HepG2 (cell line): Measurements from ENCODE around the gene HPCAL1. TPM values are rescaled to one million over a fixed set of nuclear protein-coding genes. Genes with fewer than 3 reads are reported as not detected.

Source experiments
- SOX13 ChIP-seq, 3 experiments: fragments of 450-650 bp in 1 of 3; sonication (generic) in 1 of 3; formaldehyde crosslinking in 1 of 3; IDR thresholded peaks in 2 of 3; conservative IDR thresholded peaks in 1 of 3; 2 replicates each; pipeline versions ENCODE4 v1.5.0 to v1.6.1; 2016 to 2020; ENCODE audit warnings: antibody characterized with exemption in 1 of 3, mild to moderate bottlenecking in 1 of 3, missing compliant biosample characterization in 1 of 3, missing genetic modification reagents in 1 of 3, moderate library complexity in 1 of 3
- polyA plus RNA-seq, 8 experiments: library from polyadenylated mRNA; depleted of rRNA in 3 of 8; stranded (reverse) in 7 of 8; unstranded in 1 of 8; fragments of >200 nt; fragmentation: Illumina TruSeq in 4 of 8; extraction: Trizol in 4 of 8; gene quantifications; 2 replicates each; pipeline versions ENCODE4 v1.2.1 to v1.2.3, GENCODE V29; 2011 to 2016; ENCODE audit warnings: low read depth in 4 of 8, missing spikeins in 1 of 8, mixed read lengths in 1 of 8; ENCODE audit not compliant: insufficient read depth in 1 of 8
- total RNA-seq, 5 experiments: library from RNA; depleted of rRNA; stranded (reverse); fragments of >200 nt; fragmentation: Illumina TruSeq; extraction: Trizol; gene quantifications; 2 replicates each; pipeline ENCODE4 v1.2.3, GENCODE V29; 2016; ENCODE audit warnings: low read depth in 1 of 5
- TF ChIP-seq, protein P1 (sequence below): sonication (generic); formaldehyde crosslinking; IDR thresholded peaks from 2 replicates; pipeline ENCODE4 v1.4.0; 2020; ENCODE audit warnings: missing genetic modification reagents
- TF ChIP-seq, protein P2 (sequence below): sonication (generic); formaldehyde crosslinking; IDR thresholded peaks from 2 replicates; pipeline ENCODE4 v1.4.0; 2020; ENCODE audit warnings: missing genetic modification reagents
- TF ChIP-seq, protein P3 (sequence below): sonication (generic); formaldehyde crosslinking; IDR thresholded peaks from 2 replicates; pipeline ENCODE4 v1.4.0; 2020; ENCODE audit warnings: missing genetic modification reagents
- TF ChIP-seq, protein P4 (sequence below): sonication (generic); formaldehyde crosslinking; IDR thresholded peaks from 2 replicates; pipeline ENCODE4 v1.5.1; 2020; ENCODE audit warnings: mild to moderate bottlenecking, missing genetic modification reagents, borderline replicate concordance

Gene HPCAL1
- total and polyA plus RNA-seq, 2 of the 13 experiments (the other 11 are each of a cell fraction or from before 2014, with no cell fraction given), result 29.5 to 29.9 TPM

DNA sequence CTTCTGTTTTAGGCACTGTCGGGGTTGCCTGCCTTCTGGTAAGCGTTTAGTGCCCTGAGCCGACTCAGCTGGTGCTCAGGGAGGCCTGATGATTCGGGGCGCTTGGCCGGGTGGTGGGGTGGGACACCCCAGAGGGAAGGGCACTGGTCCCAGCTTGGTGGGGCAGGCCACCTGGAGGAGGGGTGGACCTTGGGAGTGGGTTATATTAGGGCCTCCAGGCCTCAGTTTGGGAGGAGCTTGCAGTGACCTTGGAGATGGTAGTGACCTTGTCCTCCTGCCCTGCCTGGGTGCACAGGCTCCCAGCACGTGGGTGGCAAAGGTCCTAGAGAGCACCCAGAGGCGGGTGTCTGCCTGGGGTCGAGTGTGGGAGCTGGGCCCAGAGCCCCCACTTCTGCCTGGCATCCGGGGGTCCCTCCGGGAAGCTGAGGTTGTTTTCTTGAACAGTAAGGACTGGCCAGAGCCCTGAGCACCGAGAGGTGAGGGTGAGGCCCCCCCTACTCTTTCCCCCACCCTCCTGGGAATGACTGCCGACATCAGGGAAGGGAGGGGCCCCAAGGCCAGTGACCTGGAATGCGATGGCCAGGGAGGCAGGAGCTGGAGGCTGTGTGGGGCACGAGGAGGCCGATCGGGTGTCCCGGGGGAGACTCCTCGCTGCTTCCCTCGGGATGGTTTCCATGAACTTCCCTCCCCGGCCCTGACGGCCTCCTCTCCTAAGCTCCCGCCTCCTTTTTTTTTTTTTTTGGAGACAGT is 61.3 kb downstream of the HPCAL1 start (continued):
- TF ChIP-seq, protein P1, sequence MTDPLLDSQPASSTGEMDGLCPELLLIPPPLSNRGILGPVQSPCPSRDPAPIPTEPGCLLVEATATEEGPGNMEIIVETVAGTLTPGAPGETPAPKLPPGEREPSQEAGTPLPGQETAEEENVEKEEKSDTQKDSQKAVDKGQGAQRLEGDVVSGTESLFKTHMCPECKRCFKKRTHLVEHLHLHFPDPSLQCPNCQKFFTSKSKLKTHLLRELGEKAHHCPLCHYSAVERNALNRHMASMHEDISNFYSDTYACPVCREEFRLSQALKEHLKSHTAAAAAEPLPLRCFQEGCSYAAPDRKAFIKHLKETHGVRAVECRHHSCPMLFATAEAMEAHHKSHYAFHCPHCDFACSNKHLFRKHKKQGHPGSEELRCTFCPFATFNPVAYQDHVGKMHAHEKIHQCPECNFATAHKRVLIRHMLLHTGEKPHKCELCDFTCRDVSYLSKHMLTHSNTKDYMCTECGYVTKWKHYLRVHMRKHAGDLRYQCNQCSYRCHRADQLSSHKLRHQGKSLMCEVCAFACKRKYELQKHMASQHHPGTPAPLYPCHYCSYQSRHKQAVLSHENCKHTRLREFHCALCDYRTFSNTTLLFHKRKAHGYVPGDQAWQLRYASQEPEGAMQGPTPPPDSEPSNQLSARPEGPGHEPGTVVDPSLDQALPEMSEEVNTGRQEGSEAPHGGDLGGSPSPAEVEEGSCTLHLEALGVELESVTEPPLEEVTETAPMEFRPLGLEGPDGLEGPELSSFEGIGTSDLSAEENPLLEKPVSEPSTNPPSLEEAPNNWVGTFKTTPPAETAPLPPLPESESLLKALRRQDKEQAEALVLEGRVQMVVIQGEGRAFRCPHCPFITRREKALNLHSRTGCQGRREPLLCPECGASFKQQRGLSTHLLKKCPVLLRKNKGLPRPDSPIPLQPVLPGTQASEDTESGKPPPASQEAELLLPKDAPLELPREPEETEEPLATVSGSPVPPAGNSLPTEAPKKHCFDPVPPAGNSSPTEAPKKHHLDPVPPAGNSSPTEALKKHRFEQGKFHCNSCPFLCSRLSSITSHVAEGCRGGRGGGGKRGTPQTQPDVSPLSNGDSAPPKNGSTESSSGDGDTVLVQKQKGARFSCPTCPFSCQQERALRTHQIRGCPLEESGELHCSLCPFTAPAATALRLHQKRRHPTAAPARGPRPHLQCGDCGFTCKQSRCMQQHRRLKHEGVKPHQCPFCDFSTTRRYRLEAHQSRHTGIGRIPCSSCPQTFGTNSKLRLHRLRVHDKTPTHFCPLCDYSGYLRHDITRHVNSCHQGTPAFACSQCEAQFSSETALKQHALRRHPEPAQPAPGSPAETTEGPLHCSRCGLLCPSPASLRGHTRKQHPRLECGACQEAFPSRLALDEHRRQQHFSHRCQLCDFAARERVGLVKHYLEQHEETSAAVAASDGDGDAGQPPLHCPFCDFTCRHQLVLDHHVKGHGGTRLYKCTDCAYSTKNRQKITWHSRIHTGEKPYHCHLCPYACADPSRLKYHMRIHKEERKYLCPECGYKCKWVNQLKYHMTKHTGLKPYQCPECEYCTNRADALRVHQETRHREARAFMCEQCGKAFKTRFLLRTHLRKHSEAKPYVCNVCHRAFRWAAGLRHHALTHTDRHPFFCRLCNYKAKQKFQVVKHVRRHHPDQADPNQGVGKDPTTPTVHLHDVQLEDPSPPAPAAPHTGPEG, result no peak
- TF ChIP-seq, protein P2, sequence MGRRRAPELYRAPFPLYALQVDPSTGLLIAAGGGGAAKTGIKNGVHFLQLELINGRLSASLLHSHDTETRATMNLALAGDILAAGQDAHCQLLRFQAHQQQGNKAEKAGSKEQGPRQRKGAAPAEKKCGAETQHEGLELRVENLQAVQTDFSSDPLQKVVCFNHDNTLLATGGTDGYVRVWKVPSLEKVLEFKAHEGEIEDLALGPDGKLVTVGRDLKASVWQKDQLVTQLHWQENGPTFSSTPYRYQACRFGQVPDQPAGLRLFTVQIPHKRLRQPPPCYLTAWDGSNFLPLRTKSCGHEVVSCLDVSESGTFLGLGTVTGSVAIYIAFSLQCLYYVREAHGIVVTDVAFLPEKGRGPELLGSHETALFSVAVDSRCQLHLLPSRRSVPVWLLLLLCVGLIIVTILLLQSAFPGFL (CRISPR knock-in tag), result no peak
- TF ChIP-seq, protein P3, sequence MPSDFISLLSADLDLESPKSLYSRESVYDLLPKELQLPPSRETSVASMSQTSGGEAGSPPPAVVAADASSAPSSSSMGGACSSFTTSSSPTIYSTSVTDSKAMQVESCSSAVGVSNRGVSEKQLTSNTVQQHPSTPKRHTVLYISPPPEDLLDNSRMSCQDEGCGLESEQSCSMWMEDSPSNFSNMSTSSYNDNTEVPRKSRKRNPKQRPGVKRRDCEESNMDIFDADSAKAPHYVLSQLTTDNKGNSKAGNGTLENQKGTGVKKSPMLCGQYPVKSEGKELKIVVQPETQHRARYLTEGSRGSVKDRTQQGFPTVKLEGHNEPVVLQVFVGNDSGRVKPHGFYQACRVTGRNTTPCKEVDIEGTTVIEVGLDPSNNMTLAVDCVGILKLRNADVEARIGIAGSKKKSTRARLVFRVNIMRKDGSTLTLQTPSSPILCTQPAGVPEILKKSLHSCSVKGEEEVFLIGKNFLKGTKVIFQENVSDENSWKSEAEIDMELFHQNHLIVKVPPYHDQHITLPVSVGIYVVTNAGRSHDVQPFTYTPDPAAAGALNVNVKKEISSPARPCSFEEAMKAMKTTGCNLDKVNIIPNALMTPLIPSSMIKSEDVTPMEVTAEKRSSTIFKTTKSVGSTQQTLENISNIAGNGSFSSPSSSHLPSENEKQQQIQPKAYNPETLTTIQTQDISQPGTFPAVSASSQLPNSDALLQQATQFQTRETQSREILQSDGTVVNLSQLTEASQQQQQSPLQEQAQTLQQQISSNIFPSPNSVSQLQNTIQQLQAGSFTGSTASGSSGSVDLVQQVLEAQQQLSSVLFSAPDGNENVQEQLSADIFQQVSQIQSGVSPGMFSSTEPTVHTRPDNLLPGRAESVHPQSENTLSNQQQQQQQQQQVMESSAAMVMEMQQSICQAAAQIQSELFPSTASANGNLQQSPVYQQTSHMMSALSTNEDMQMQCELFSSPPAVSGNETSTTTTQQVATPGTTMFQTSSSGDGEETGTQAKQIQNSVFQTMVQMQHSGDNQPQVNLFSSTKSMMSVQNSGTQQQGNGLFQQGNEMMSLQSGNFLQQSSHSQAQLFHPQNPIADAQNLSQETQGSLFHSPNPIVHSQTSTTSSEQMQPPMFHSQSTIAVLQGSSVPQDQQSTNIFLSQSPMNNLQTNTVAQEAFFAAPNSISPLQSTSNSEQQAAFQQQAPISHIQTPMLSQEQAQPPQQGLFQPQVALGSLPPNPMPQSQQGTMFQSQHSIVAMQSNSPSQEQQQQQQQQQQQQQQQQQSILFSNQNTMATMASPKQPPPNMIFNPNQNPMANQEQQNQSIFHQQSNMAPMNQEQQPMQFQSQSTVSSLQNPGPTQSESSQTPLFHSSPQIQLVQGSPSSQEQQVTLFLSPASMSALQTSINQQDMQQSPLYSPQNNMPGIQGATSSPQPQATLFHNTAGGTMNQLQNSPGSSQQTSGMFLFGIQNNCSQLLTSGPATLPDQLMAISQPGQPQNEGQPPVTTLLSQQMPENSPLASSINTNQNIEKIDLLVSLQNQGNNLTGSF (CRISPR knock-in tag), result no peak
- TF ChIP-seq, protein P4, sequence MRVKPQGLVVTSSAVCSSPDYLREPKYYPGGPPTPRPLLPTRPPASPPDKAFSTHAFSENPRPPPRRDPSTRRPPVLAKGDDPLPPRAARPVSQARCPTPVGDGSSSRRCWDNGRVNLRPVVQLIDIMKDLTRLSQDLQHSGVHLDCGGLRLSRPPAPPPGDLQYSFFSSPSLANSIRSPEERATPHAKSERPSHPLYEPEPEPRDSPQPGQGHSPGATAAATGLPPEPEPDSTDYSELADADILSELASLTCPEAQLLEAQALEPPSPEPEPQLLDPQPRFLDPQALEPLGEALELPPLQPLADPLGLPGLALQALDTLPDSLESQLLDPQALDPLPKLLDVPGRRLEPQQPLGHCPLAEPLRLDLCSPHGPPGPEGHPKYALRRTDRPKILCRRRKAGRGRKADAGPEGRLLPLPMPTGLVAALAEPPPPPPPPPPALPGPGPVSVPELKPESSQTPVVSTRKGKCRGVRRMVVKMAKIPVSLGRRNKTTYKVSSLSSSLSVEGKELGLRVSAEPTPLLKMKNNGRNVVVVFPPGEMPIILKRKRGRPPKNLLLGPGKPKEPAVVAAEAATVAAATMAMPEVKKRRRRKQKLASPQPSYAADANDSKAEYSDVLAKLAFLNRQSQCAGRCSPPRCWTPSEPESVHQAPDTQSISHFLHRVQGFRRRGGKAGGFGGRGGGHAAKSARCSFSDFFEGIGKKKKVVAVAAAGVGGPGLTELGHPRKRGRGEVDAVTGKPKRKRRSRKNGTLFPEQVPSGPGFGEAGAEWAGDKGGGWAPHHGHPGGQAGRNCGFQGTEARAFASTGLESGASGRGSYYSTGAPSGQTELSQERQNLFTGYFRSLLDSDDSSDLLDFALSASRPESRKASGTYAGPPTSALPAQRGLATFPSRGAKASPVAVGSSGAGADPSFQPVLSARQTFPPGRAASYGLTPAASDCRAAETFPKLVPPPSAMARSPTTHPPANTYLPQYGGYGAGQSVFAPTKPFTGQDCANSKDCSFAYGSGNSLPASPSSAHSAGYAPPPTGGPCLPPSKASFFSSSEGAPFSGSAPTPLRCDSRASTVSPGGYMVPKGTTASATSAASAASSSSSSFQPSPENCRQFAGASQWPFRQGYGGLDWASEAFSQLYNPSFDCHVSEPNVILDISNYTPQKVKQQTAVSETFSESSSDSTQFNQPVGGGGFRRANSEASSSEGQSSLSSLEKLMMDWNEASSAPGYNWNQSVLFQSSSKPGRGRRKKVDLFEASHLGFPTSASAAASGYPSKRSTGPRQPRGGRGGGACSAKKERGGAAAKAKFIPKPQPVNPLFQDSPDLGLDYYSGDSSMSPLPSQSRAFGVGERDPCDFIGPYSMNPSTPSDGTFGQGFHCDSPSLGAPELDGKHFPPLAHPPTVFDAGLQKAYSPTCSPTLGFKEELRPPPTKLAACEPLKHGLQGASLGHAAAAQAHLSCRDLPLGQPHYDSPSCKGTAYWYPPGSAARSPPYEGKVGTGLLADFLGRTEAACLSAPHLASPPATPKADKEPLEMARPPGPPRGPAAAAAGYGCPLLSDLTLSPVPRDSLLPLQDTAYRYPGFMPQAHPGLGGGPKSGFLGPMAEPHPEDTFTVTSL (CRISPR knock-in tag), result no peak
- TF ChIP-seq SOX13 (IDR thresholded peaks at IDR 0.05) (no peak), SOX13 (CRISPR knock-in tag; conservative IDR thresholded peaks at IDR 0.05 in 1 of 2, IDR thresholded peaks at IDR 0.05 in 1 of 2) (no peak; a peak in 1 of 4 replicates)
